Measurements from ENCODE around the gene RAB10. TPM values are rescaled to one million over a fixed set of nuclear protein-coding genes. Genes with fewer than 3 reads are reported as not detected.

The RAB10 gene
- total RNA-seq, 6 donors from 2014 or later = 81.7 to 139 (median 106) TPM

DNA sequence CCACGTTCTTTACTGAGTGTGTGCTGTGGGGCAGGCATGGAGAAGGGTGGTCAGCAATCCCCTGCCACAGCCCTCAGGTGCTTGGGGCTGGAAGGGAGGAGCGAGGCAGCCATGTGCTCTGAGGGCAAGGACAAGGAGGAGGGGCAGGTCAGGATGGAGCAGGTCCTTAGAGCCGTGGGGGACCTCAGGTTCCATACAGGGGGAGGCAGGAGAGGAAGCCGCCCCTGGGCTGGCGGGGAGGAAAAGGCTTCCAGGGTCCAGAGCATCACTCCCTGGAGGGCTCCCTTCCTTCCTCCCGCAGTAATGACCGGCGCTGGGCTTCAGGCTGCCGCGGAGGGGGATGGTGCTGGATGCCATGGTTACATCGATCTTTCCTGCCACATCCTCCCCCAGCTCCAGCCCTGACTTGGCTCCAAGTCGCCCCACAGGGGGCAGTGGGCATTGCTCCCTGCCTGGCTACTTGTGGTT, 145.6 kb downstream of the RAB10 start:
- peaks cover 6 to 22% (median 13%) of the 10 kb centered on the region in 4 donors for H3K4me1 ChIP-seq
- H3K4me3 ChIP-seq = peak overlapping the region in 1 of 4 donors; percentile 66
- ATAC-seq (ENCODE audit: low FRiP score in 2 of 2) (no peak), DNase-seq (no peak)
- peaks cover 0 to 18% (median 5%) of the 10 kb centered on the region in 4 donors for H3K27me3 ChIP-seq
- TF ChIP-seq, protein P1, sequence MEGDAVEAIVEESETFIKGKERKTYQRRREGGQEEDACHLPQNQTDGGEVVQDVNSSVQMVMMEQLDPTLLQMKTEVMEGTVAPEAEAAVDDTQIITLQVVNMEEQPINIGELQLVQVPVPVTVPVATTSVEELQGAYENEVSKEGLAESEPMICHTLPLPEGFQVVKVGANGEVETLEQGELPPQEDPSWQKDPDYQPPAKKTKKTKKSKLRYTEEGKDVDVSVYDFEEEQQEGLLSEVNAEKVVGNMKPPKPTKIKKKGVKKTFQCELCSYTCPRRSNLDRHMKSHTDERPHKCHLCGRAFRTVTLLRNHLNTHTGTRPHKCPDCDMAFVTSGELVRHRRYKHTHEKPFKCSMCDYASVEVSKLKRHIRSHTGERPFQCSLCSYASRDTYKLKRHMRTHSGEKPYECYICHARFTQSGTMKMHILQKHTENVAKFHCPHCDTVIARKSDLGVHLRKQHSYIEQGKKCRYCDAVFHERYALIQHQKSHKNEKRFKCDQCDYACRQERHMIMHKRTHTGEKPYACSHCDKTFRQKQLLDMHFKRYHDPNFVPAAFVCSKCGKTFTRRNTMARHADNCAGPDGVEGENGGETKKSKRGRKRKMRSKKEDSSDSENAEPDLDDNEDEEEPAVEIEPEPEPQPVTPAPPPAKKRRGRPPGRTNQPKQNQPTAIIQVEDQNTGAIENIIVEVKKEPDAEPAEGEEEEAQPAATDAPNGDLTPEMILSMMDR (IDR thresholded peaks at IDR 0.05) = no peak
- no peak for TF ChIP-seq POLR2A (IDR thresholded peaks at IDR 0.05)
- TF ChIP-seq POLR2AphosphoS5 (IDR thresholded peaks at IDR 0.05) = no peak
- no peak for TF ChIP-seq EP300 (IDR thresholded peaks at IDR 0.05)
- no peaks in the 10 kb centered on the region for H3K9me3 ChIP-seq
- H3K36me3 ChIP-seq = no peaks in the 10 kb centered on the region
- 7 to 31% methylated on average over 5 to 12 of the region's 12 CpGs for WGBS, 2 donors
- H3K27ac ChIP-seq = no peak overlapping the region

DNA sequence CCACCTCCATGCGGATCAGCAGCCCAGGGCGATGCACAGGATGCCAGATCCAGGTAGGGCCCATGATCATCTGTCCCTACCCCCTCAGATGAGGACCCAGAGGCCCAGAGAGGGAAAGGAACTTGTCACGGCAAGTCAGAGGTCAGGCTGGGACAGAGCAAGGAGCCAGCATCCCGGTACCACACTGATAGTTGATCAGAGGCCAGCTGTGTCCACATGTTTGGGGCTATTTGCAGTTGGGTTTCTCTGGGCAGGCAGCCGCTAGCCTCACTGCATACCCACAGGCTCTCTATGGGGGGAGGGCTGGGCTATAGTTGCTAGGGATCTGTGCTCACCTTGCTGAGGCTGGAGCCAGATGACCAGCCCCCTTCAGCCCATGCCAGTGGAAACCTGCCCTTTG, 148.6 kb downstream of the RAB10 start:
- no peak for DNase-seq

DNA sequence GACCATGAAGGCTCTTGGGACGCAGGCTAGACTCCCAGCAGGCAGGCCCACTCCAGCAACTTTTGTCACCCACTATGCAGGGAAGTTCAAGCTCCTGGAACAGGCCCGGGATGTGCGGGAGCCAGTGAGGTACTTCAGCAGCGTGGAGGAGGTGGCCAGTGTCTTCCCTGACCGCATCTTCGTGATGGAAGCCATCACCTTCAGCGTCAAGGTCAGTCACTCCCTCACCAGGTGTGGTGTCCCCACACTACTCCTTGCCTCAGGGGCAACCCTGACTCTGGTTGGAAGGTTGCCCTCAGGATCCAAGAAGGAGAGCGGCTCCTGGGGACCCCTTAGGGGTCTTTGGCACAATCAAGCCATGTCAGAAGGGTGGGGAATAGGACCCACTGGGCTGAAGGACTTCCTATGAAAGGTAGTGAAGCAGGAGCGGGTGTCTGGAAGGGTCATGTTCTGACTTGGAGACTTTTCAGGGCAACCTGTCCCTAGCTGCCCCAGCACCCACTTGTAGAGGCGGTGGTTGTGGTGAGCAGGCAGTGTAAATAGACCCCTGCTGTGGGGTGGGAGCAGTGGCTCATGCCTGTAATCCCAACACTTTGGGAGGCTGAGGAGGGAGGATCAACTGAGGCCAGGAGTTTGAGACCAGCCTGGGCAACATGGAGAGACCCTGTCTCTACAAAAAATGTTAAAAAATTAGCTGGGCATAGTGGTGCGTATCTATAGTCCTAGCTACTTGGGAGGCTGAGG, 149.2 kb downstream of the RAB10 start:
- Histone ChIP-seq H3K27me3 (peaks cover 0 to 18% (median 4%) of the 10 kb centered on the region in 4 donors), H3K36me3 (no peaks in the 10 kb centered on the region), H3K9me3 (no peaks in the 10 kb centered on the region), H3K27ac (no peak overlapping the region), H3K4me3 (no peak overlapping the region), H3K4me1 (peaks cover 6 to 30% (median 22%) of the 10 kb centered on the region in 4 donors)
- ATAC-seq (ENCODE audit: low FRiP score in 2 of 2) (no peak), DNase-seq (no peak)
- TF ChIP-seq, protein P1 (IDR thresholded peaks at IDR 0.05) = no peak
- no peak for TF ChIP-seq POLR2AphosphoS5 (IDR thresholded peaks at IDR 0.05)
- no peak for TF ChIP-seq POLR2A (IDR thresholded peaks at IDR 0.05)
- no peak for TF ChIP-seq EP300 (IDR thresholded peaks at IDR 0.05)
- 96 to 97% methylated on average over 4 to 11 of the region's 11 CpGs for WGBS, 2 donors

More for the DNA sequence above, 148.6 kb downstream of the RAB10 start:
- Histone ChIP-seq H3K27me3 (peaks cover 0 to 18% (median 4%) of the 10 kb centered on the region in 4 donors), H3K9me3 (no peaks in the 10 kb centered on the region), H3K4me1 (peaks cover 6 to 30% (median 22%) of the 10 kb centered on the region in 4 donors), H3K4me3 (no peak overlapping the region), H3K36me3 (no peaks in the 10 kb centered on the region), H3K27ac (no peak overlapping the region)
- ATAC-seq (ENCODE audit: low FRiP score in 2 of 2) = no peak
- TF ChIP-seq POLR2A (IDR thresholded peaks at IDR 0.05) = no peak
- TF ChIP-seq EP300 (IDR thresholded peaks at IDR 0.05) = no peak
- TF ChIP-seq, protein P1 (IDR thresholded peaks at IDR 0.05) = no peak
- 83 to 89% methylated on average over 4 to 5 of the region's 5 CpGs for WGBS, 2 donors

DNA sequence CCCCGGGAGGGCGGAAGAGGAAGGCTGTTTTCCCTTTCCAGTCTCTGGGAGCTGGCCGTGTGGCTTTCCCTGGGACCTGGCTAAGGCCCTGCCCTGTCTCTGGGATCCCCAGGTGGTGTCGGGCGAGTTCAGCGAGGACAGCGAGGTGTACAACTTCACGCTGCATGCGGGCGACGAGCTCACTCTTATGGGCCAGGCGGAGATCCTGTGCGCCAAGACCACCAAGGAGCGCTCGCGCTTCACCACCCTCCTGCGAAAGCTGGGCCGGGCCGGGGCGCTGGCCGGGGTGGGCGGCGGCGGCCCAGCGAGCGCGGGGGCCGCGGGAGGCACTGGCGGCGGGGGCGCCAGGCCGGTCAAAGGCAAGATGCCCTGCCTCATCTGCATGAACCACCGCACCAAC, 150.2 kb downstream of the RAB10 start:
- no peak for DNase-seq
- H3K27ac ChIP-seq = no peak overlapping the region
- 40 to 72% methylated on average over 1 to 18 of the region's 34 CpGs for WGBS, 2 donors
- peaks cover 4 to 21% (median 17%) of the 10 kb centered on the region in 4 donors for H3K4me1 ChIP-seq
- H3K36me3 ChIP-seq = no peaks in the 10 kb centered on the region
- peaks cover 0 to 12% (median 2%) of the 10 kb centered on the region in 4 donors for H3K27me3 ChIP-seq
- TF ChIP-seq POLR2AphosphoS5 (IDR thresholded peaks at IDR 0.05) (no peak), POLR2A (IDR thresholded peaks at IDR 0.05) (no peak), EP300 (IDR thresholded peaks at IDR 0.05) (no peak)
- TF ChIP-seq, protein P1 (IDR thresholded peaks at IDR 0.05) = no peak
- H3K9me3 ChIP-seq = no peaks in the 10 kb centered on the region
- no peak for ATAC-seq (ENCODE audit: low FRiP score in 2 of 2)
- peak overlapping the region in 3 of 4 donors; percentile 47 to 59 (median 58) for H3K4me3 ChIP-seq

All from upper lobe of left lung (tissue), 6 donors.